Measurements from ENCODE around the gene GTF2IRD1. TPM values are rescaled to one million over a fixed set of nuclear protein-coding genes. Genes with fewer than 3 reads are reported as not detected.
"Not testable (repeated sequence)": the region's sequence is repeated elsewhere in the genome, so short reads cannot be mapped to it uniquely, and the experiment has no call there.

GTF2IRD1 gene
- total RNA-seq, 1 experiment from 2014 or later: 42.9 TPM

DNA sequence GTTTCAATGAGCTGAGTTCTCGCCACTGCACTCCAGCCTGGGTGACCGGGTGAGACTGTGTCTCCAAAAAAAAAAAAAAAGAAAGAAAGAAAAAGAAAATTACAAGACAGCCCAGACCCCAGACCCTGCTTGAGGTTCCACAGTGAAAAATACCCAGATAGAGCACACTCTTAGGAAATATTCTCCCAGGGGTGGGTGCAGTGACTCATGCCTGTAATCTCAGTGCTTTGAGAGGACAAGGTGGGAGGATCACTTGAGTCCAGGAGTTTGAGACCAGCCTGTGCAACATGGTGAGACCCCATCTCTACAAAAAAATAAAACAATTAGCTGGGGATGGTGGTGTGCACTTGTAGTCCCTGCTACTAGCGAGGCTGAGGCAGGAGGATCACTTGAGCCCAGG is 41.1 kb upstream of the GTF2IRD1 start (continued):
- no peak for TF ChIP-seq SP1 (CRISPR knock-in tag; conservative IDR thresholded peaks at IDR 0.05)
- no peak for TF ChIP-seq NR1H2 (CRISPR knock-in tag; IDR thresholded peaks at IDR 0.05)
- TF ChIP-seq ELF4 (CRISPR knock-in tag; IDR thresholded peaks at IDR 0.05; ENCODE audit: low read depth): no peak
- no peak for TF ChIP-seq TCF7 (CRISPR knock-in tag; IDR thresholded peaks at IDR 0.05; ENCODE audit: low read depth)

DNA sequence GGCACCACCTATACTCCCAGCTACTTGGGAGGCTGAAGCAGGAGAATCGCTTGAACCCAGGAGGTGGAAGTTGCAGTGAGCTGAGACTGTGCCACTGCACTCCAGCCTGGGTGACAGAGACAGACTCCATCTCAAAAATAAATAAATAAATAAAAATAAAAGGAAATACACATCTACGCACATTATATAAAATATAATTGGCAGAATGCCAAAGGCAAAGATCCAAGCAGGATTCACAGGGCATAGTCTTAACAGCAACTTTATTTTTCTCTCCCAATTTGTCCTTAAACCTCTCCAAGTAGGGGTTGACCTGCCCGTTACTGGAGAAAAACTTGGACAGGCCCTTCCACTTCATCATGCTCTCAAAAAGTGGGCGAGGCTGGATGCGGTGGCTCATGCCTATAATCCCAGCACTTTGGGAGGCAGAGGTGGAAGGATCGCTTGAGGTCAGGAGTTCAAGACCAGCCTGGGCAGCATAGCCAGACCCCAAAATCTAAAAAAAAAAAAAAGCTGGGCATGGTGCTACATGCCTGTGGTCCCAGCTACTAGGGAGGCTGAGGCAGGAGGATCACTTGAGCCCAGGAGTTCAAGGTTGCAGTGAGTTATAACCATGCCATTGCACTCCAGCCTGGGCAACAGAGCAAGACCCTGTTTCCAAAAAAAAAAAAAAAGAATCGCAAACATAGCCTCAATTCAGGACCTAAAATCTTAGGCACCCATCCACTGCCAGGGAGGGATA is 38.9 kb upstream of the GTF2IRD1 start:
- H3K4me3 Mint-ChIP-seq; H3K9me3 Mint-ChIP-seq; H3K4me1 Mint-ChIP-seq; CTCF ChIA-PET; H3K27me3 Mint-ChIP-seq (ENCODE audit: low read depth); ATAC-seq; POLR2A ChIA-PET; H3K27ac Mint-ChIP-seq; H3K36me3 Mint-ChIP-seq; DNase-seq (ENCODE audit: low spot score): not testable (repeated sequence)

DNA sequence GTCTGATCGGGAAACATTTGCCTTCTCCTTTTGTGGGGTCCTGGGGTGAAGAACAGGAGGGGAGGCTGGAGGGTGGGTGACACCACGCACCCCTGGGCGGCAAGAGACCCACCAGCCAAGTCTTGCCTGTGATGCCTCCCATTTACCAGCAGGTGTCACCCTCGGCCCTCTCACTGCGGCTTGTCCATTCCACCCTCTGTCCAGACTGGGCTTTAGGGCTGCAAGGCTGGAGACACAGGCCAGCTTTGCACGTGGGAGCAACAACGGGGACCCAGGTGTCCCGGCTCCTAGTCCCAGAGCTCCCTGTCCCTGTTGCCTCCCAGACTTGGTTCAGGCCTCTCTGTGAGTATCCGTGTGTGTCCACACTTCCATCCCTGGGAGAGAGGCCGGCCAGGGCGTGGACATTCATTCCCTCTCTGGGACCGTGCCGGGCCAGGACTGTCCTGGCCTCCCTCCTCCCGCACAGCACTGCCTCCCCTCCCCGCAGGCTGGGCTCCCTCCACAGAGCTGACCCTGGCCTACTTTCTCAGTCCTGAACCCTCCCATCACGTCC is 36.2 kb upstream of the GTF2IRD1 start:
- Mint-ChIP-seq H3K9me3 (no peaks in the 10 kb centered on the region), H3K27me3 (ENCODE audit: low read depth) (no peaks in the 10 kb centered on the region; the same call in 1 of the 2 replicates), H3K4me3 (no peak overlapping the region), H3K27ac (no peak overlapping the region), H3K4me1 (no peaks in the 10 kb centered on the region), H3K36me3 (no peaks in the 10 kb centered on the region)
- TF ChIP-seq ZNF423 (CRISPR knock-in tag; IDR thresholded peaks at IDR 0.05): peak; percentile 60
- no peak for TF ChIP-seq ZNF138 (CRISPR knock-in tag; conservative IDR thresholded peaks at IDR 0.05)
- no peak for TF ChIP-seq MXD4 (CRISPR knock-in tag; IDR thresholded peaks at IDR 0.05; ENCODE audit: borderline replicate concordance)
- TF ChIP-seq ZNF121 (CRISPR knock-in tag; IDR thresholded peaks at IDR 0.05): peak; percentile 40; the same call in 1 of the 2 replicates
- TF ChIP-seq, protein P1, sequence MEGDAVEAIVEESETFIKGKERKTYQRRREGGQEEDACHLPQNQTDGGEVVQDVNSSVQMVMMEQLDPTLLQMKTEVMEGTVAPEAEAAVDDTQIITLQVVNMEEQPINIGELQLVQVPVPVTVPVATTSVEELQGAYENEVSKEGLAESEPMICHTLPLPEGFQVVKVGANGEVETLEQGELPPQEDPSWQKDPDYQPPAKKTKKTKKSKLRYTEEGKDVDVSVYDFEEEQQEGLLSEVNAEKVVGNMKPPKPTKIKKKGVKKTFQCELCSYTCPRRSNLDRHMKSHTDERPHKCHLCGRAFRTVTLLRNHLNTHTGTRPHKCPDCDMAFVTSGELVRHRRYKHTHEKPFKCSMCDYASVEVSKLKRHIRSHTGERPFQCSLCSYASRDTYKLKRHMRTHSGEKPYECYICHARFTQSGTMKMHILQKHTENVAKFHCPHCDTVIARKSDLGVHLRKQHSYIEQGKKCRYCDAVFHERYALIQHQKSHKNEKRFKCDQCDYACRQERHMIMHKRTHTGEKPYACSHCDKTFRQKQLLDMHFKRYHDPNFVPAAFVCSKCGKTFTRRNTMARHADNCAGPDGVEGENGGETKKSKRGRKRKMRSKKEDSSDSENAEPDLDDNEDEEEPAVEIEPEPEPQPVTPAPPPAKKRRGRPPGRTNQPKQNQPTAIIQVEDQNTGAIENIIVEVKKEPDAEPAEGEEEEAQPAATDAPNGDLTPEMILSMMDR (IDR thresholded peaks at IDR 0.05): peak; percentile 96
- ChIA-PET CTCF (interaction anchor here (0.6 to 1.9 kb wide), 23 partner anchors 10 to 281 kb away, joined by 3 to 17 read pairs (median 4); no protein-coding TSS in a partner anchor), POLR2A (no interaction called here)
- DNase-seq (ENCODE audit: low spot score): peak; percentile 80
- ATAC-seq: peak; percentile 97

DNA sequence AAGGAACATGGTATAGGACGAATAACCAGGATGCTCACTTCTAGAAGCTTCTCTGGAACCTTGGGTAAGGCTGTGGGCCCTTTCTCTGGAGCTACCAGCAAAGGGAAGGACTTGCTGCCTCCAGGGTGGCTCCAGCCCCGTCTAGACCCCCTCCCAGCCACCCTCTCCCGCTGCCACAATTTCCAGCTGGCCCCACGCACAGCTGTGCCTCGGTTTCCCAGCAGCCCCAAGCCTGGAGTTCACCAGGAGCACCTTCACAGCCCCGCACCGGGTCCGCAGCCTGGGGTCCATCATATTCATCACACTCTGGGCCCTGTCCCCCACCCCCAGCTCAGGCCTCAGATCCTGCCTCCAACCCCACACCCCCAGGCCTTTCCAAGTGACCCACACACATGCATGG is 35.6 kb upstream of the GTF2IRD1 start:
- H3K4me3 Mint-ChIP-seq: no peak overlapping the region
- H3K36me3 Mint-ChIP-seq: no peaks in the 10 kb centered on the region
- ATAC-seq: no peak
- no peak overlapping the region for H3K27ac Mint-ChIP-seq
- CTCF ChIA-PET: interaction anchor here (0.5 to 1.9 kb wide), 23 partner anchors 10 to 281 kb away, joined by 3 to 17 read pairs (median 4); partner anchors contain the start of gene LAT2
- no peaks in the 10 kb centered on the region for H3K4me1 Mint-ChIP-seq
- no peaks in the 10 kb centered on the region for H3K9me3 Mint-ChIP-seq
- no peak for DNase-seq (ENCODE audit: low spot score)
- H3K27me3 Mint-ChIP-seq (ENCODE audit: low read depth): no peaks in the 10 kb centered on the region; the same call in 1 of the 2 replicates
- POLR2A ChIA-PET: no interaction called here
- TF ChIP-seq SOX15 (CRISPR knock-in tag; IDR thresholded peaks at IDR 0.05): no peak
- TF ChIP-seq ATF1 (CRISPR knock-in tag; IDR thresholded peaks at IDR 0.05): no peak
- no peak for TF ChIP-seq FOXK1 (CRISPR knock-in tag; IDR thresholded peaks at IDR 0.05)
- no peak for TF ChIP-seq SMAD4 (CRISPR knock-in tag; IDR thresholded peaks at IDR 0.05)
- no peak for TF ChIP-seq CBFB (CRISPR knock-in tag; IDR thresholded peaks at IDR 0.05; ENCODE audit: low read depth)
- TF ChIP-seq, protein P2, sequence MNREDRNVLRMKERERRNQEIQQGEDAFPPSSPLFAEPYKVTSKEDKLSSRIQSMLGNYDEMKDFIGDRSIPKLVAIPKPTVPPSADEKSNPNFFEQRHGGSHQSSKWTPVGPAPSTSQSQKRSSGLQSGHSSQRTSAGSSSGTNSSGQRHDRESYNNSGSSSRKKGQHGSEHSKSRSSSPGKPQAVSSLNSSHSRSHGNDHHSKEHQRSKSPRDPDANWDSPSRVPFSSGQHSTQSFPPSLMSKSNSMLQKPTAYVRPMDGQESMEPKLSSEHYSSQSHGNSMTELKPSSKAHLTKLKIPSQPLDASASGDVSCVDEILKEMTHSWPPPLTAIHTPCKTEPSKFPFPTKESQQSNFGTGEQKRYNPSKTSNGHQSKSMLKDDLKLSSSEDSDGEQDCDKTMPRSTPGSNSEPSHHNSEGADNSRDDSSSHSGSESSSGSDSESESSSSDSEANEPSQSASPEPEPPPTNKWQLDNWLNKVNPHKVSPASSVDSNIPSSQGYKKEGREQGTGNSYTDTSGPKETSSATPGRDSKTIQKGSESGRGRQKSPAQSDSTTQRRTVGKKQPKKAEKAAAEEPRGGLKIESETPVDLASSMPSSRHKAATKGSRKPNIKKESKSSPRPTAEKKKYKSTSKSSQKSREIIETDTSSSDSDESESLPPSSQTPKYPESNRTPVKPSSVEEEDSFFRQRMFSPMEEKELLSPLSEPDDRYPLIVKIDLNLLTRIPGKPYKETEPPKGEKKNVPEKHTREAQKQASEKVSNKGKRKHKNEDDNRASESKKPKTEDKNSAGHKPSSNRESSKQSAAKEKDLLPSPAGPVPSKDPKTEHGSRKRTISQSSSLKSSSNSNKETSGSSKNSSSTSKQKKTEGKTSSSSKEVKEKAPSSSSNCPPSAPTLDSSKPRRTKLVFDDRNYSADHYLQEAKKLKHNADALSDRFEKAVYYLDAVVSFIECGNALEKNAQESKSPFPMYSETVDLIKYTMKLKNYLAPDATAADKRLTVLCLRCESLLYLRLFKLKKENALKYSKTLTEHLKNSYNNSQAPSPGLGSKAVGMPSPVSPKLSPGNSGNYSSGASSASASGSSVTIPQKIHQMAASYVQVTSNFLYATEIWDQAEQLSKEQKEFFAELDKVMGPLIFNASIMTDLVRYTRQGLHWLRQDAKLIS (CRISPR knock-in tag; IDR thresholded peaks at IDR 0.05; ENCODE audit: borderline replicate concordance): no peak
- TF ChIP-seq, protein P3, sequence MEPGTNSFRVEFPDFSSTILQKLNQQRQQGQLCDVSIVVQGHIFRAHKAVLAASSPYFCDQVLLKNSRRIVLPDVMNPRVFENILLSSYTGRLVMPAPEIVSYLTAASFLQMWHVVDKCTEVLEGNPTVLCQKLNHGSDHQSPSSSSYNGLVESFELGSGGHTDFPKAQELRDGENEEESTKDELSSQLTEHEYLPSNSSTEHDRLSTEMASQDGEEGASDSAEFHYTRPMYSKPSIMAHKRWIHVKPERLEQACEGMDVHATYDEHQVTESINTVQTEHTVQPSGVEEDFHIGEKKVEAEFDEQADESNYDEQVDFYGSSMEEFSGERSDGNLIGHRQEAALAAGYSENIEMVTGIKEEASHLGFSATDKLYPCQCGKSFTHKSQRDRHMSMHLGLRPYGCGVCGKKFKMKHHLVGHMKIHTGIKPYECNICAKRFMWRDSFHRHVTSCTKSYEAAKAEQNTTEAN (CRISPR knock-in tag; IDR thresholded peaks at IDR 0.05): no peak
- TF ChIP-seq FOXP1 (CRISPR knock-in tag; IDR thresholded peaks at IDR 0.05; ENCODE audit: borderline replicate concordance): no peak
- no peak for TF ChIP-seq NR2C2 (CRISPR knock-in tag; IDR thresholded peaks at IDR 0.05)
- TF ChIP-seq, protein P4, sequence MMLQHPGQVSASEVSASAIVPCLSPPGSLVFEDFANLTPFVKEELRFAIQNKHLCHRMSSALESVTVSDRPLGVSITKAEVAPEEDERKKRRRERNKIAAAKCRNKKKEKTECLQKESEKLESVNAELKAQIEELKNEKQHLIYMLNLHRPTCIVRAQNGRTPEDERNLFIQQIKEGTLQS (CRISPR knock-in tag; conservative IDR thresholded peaks at IDR 0.05): no peak
- TF ChIP-seq, protein P5, sequence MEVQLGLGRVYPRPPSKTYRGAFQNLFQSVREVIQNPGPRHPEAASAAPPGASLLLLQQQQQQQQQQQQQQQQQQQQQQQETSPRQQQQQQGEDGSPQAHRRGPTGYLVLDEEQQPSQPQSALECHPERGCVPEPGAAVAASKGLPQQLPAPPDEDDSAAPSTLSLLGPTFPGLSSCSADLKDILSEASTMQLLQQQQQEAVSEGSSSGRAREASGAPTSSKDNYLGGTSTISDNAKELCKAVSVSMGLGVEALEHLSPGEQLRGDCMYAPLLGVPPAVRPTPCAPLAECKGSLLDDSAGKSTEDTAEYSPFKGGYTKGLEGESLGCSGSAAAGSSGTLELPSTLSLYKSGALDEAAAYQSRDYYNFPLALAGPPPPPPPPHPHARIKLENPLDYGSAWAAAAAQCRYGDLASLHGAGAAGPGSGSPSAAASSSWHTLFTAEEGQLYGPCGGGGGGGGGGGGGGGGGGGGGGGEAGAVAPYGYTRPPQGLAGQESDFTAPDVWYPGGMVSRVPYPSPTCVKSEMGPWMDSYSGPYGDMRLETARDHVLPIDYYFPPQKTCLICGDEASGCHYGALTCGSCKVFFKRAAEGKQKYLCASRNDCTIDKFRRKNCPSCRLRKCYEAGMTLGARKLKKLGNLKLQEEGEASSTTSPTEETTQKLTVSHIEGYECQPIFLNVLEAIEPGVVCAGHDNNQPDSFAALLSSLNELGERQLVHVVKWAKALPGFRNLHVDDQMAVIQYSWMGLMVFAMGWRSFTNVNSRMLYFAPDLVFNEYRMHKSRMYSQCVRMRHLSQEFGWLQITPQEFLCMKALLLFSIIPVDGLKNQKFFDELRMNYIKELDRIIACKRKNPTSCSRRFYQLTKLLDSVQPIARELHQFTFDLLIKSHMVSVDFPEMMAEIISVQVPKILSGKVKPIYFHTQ (CRISPR knock-in tag; IDR thresholded peaks at IDR 0.05): no peak
- no peak for TF ChIP-seq ZNF138 (CRISPR knock-in tag; conservative IDR thresholded peaks at IDR 0.05)
